Ectodermal cell (in vitro differentiated cells): ENCODE results near the gene CPE.
A peak's percentile ranks its signal among the peaks of the same experiment; 100 is the strongest.

ENCODE experiments used
- H3K27ac ChIP-seq: 2 replicates; pipeline ENCODE4 v1.7.0; 2013; ENCODE audit warnings: mild to moderate bottlenecking, low read depth, low read length; ENCODE audit not compliant: insufficient read depth, poor library complexity, severe bottlenecking
- H3K27me3 ChIP-seq: 2 replicates; pipeline ENCODE4 v1.7.0; 2013; ENCODE audit warnings: mild to moderate bottlenecking, low read length; ENCODE audit not compliant: insufficient read depth, control insufficient read depth, poor library complexity, severe bottlenecking
- H3K36me3 ChIP-seq: one replicate; pipeline ENCODE4 v1.7.0; 2013; ENCODE audit warnings: low read length; ENCODE audit not compliant: control insufficient read depth, insufficient read depth
- H3K4me1 ChIP-seq: one replicate; pipeline ENCODE4 v1.7.0; 2013; ENCODE audit warnings: low read length; ENCODE audit not compliant: control insufficient read depth, insufficient read depth
- H3K4me3 ChIP-seq: 2 replicates; pipeline ENCODE4 v1.7.0; 2013; ENCODE audit warnings: low read depth, low read length, control low read depth; ENCODE audit not compliant: insufficient read depth
- H3K9me3 ChIP-seq: 2 replicates; pipeline ENCODE4 v1.7.0; 2013; ENCODE audit warnings: mild to moderate bottlenecking, low read length, moderate library complexity; ENCODE audit not compliant: control insufficient read depth
- WGBS, 2 experiments: methylation state at CpG; one replicate each; pipeline ENCODE4 v1.1.7; 2013; ENCODE audit warnings: missing lambda C conversion rate in 2 of 2; 5-methylcytosine and 5-hydroxymethylcytosine counted together

The CPE gene

DNA sequence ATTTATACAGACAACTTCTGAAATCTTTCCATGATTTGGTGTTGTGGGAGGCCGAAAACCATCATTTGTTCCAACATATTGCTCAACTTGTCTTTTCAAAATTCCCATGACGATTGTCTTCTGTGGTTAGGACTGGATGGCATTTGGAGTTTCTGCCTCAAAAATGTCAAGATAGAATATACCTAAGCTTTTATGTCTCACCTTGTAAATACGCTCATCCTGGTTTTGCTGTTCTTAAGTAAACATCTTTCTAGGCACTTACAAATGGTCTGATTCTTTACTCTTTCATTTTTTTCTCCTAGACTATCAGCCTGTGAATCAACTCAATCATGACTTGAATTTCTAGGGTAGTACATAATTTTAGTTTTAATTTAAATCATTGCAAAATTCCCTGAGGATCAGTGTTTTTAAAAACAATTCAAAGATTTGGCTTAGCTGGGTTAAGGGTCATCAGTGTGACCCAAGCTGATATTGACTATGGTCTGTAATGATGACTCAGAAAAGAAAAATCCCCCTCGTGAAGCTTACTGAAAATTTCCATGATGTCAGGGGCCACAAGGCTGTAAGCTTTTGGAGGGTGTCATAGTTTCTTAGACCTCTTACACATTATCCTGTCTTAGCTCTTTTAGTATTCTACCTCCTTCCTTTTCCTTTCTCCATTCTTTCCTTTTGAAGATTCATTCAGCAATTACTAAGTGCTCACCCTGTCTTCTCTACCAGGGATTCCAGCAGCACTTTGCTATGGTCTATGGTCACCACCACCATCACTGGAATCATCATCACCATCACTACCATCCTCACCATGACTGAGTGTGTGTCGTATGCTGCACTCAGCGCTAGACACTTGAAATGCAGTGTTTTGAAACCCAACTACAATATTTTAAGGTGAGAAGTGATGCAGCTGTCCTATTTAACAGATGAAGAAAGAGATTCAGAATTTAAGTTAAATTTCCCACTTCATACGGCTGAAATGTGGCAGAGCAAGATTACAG lies 124.4 kb downstream of the CPE start:
- H3K4me1 ChIP-seq = no peaks in the 10 kb centered on the region
- WGBS, 2 experiments = 92 to 93% methylated on average over 5 to 7 of the region's 7 CpGs
- no peak overlapping the region for H3K4me3 ChIP-seq
- H3K36me3 ChIP-seq = no peaks in the 10 kb centered on the region
- no peak overlapping the region for H3K27ac ChIP-seq
- no peaks in the 10 kb centered on the region for H3K9me3 ChIP-seq
- H3K27me3 ChIP-seq = no peaks in the 10 kb centered on the region

DNA sequence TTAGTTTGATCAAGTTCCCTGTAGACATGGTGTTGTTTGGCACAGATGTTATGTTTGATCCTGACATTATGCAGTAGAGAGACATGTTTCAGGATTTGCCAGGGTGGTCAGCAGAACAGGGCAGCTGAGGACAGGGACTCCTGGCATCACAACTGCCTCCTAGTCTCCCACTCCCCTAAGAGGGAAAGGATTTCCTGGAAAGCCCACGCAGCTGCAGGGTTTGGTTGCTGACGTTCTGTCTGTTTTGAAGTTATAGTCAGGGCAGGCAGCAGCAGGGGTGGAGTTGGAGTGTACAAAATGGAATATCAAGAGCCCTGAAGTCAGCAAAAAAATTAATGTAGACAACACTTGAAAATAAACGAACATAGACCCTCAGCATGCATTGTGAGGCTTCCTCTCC lies 125.4 kb downstream of the CPE start:
- H3K27ac ChIP-seq = peak overlapping the region; percentile 20
- H3K4me3 ChIP-seq = no peak overlapping the region
- no peaks in the 10 kb centered on the region for H3K36me3 ChIP-seq
- H3K4me1 ChIP-seq = no peaks in the 10 kb centered on the region
- no peaks in the 10 kb centered on the region for H3K9me3 ChIP-seq
- no peaks in the 10 kb centered on the region for H3K27me3 ChIP-seq
- WGBS, 2 experiments = 86 to 92% methylated on average over 3 of the region's 3 CpGs

- no peaks in the 10 kb centered on the region for H3K4me1 ChIP-seq
- H3K27ac ChIP-seq = no peak overlapping the region
- no peaks in the 10 kb centered on the region for H3K9me3 ChIP-seq
- H3K4me3 ChIP-seq = no peak overlapping the region
- H3K27me3 ChIP-seq = no peaks in the 10 kb centered on the region
- 92 to 96% methylated on average over 7 of the region's 7 CpGs for WGBS, 2 experiments
- H3K36me3 ChIP-seq = no peaks in the 10 kb centered on the region
These were observed 127.4 kb downstream of the CPE start for GRCh38 chr4:165505958-165506837.

DNA sequence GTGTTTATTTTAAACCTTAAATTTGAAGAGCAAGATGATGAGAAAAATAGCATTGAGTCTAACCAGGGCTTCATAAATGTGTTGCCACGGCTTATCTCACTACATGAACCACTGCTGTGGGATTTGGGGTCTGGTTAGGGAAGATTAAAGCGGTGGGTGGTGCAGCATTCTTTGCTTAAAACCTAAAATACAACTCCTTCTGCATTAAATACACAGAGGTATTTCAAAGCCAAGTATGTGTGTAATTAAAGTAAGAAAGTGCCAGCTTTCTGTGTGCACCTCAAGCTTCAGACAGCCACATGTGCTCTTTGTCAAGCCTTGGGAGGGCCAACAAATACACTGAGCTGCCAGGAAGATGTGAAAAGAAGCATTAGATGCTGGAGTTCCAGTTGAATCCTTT lies 128.0 kb downstream of the CPE start:
- WGBS, 2 experiments = 100% methylated on average over 1 of the region's 2 CpGs
- Histone ChIP-seq H3K4me3 (no peak overlapping the region), H3K4me1 (no peaks in the 10 kb centered on the region), H3K36me3 (no peaks in the 10 kb centered on the region), H3K27me3 (no peaks in the 10 kb centered on the region), H3K9me3 (no peaks in the 10 kb centered on the region), H3K27ac (no peak overlapping the region)

- Histone ChIP-seq H3K4me1 (no peaks in the 10 kb centered on the region), H3K36me3 (no peaks in the 10 kb centered on the region), H3K27me3 (no peaks in the 10 kb centered on the region), H3K27ac (no peak overlapping the region), H3K9me3 (no peaks in the 10 kb centered on the region), H3K4me3 (no peak overlapping the region)
- 93 to 94% methylated on average over 9 of the region's 9 CpGs for WGBS, 2 experiments
These were observed 128.6 kb downstream of the CPE start for GRCh38 chr4:165507381-165507780.

DNA sequence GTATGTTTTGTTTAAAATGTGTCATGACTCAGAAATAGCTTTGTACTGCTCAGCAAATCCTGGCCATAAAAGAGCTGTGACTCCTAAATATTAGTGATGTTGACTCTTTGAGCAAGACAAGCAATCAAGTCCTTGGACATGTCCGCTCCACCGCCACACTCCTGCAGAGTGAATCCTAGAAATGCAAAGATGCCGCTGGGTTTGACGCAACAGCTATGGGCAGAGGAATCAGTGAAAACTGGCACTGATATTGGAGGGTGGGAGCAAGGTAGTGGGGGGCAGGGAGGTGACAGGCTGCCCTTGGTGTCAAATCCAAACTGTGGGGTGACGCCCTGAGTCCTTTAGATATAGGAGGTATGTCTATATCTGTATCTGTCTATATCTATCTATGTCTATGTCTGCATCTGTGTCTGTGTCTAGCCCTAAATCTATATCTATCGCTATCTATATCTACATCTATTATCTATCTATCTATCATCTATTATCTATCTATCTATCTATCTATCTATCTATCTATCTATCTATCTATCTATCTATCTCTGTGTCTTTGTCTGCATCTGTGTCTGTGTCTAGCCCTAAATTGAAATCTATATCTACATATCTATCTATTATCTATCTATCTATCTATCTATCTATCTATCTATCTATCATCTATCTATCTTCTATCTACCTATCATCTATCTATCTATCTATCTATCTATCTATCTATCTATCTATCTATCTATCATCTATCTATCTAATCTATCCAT lies 129.7 kb downstream of the CPE start:
- H3K36me3 ChIP-seq = no peaks in the 10 kb centered on the region
- 93 to 94% methylated on average over 6 of the region's 6 CpGs for WGBS, 2 experiments
- H3K9me3 ChIP-seq = no peaks in the 10 kb centered on the region
- H3K4me3 ChIP-seq = no peak overlapping the region
- no peak overlapping the region for H3K27ac ChIP-seq
- no peaks in the 10 kb centered on the region for H3K27me3 ChIP-seq
- H3K4me1 ChIP-seq = no peaks in the 10 kb centered on the region

GRCh38 chr4:165512424-165512823 lies 133.6 kb downstream of the CPE start:
- H3K27ac ChIP-seq = no peak overlapping the region
- no peak overlapping the region for H3K4me3 ChIP-seq
- H3K9me3 ChIP-seq = no peaks in the 10 kb centered on the region
- WGBS, 2 experiments = 95 to 97% methylated on average over 5 of the region's 5 CpGs
- H3K4me1 ChIP-seq = no peaks in the 10 kb centered on the region
- no peaks in the 10 kb centered on the region for H3K27me3 ChIP-seq
- no peaks in the 10 kb centered on the region for H3K36me3 ChIP-seq

- 97 to 100% methylated on average over 2 of the region's 2 CpGs for WGBS, 2 experiments
- Histone ChIP-seq H3K36me3 (no peaks in the 10 kb centered on the region), H3K27ac (no peak overlapping the region), H3K27me3 (no peaks in the 10 kb centered on the region), H3K9me3 (no peaks in the 10 kb centered on the region), H3K4me1 (no peaks in the 10 kb centered on the region), H3K4me3 (no peak overlapping the region)
These were observed 135.9 kb downstream of the CPE start for GRCh38 chr4:165514739-165515138.

DNA sequence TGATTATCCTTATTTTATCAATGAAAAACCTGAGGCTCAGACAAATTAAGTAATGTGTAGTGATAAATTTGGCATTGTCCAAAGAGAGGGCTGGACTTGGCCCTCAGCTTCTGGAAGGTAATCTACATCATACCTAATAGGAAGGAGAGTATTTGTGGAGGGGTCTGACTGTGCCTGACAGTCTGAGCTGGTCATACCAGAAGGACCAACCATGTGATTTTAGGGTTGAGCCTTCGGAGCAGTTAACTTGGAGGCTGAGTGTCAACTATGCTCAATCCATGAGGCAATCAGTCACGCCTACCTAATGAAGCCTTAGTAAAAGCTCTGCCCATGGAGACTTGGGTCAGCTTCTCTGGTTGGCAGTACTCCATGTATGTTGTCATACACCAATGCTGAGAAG lies 136.4 kb downstream of the CPE start:
- no peaks in the 10 kb centered on the region for H3K9me3 ChIP-seq
- no peak overlapping the region for H3K4me3 ChIP-seq
- no peaks in the 10 kb centered on the region for H3K27me3 ChIP-seq
- H3K4me1 ChIP-seq = no peaks in the 10 kb centered on the region
- no peak overlapping the region for H3K27ac ChIP-seq
- 90 to 91% methylated on average over 2 of the region's 2 CpGs for WGBS, 2 experiments
- no peaks in the 10 kb centered on the region for H3K36me3 ChIP-seq
